Measurements from ENCODE around the gene MGAT3.

The MGAT3 gene

GRCh38 chr22:39537975-39538374 is 81.2 kb downstream of the MGAT3 start:
- no peaks in the 10 kb centered on the region for H3K27me3 ChIP-seq (ENCODE audit: low read depth)
- in situ Hi-C loops (cut with MboI; ENCODE audit: low sequenced_read_pairs): loop anchor here (5.0 to 10.0 kb wide), 3 partner anchors 489 to 807 kb away; partner anchors contain the start of gene ADSL
- no peaks in the 10 kb centered on the region for H3K9me3 ChIP-seq
- peak in 1 of 2 experiments; percentile 62 for DNase-seq (ENCODE audit: low spot score in 2 of 2)
- peaks cover 19% of the 10 kb centered on the region for H3K4me1 ChIP-seq
- H3K4me3 ChIP-seq: no peak overlapping the region
- no peaks in the 10 kb centered on the region for H3K36me3 ChIP-seq (replicated peaks)

Measured in HAP-1 (cell line).